ENCODE data around the gene COG5. TPM values are rescaled to one million over a fixed set of nuclear protein-coding genes. Genes with fewer than 3 reads are reported as not detected.

The COG5 gene
- polyA plus RNA-seq (2013, experiment 1 of 2; ENCODE audit: insufficient read length): 23.1 TPM
- polyA plus RNA-seq (2013, experiment 2 of 2; ENCODE audit: insufficient read length): 31.1 TPM

DNA sequence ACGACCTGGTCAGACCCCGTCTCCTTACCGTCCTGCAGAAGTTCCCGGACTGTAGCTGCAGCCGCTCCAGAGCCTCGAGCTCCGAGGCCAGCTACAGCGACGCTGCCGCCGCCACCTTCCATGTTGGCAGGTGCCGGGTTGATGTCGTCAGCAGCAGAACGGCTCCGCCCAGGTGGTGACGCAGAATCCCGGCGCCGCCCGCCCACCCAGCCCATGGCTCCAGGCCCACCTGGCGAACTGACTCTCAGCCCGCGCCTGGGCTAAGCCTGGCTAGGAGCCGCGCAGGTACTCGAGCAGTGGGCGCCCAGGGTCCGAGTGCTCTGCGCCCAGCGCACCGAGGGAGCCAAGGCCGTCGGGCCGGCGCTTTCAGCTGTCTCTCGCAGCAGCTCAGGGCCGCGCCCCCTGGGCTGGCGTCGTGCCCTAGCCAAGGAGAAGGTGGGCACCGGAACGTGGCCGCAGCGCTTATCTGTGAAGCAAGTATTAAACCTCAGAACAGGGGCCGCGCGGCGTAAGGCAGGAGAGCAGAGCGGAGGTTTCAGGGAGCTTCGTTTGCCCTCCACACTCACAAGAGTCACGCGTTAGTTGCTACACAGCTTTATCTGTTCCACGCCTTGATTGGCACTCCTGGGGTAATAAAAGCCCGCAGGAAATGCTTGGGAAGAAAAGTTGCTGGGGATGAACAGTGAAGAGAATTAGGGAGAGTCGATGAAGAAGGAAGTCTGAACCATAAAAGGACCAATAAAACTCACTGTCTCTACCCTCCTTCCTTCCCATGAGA is at the start of gene COG5, which contains the start of gene DUS4L:
Gene COG5 (minus strand): TSS at position 146 of the 778 bp plus-strand sequence. CDS start 24 bp downstream, at position 122.
Gene DUS4L (plus strand): TSS at position 197 of the 778 bp plus-strand sequence. CDS start 3,100 bp downstream, outside the sequence.
- peak; percentile 77 for DNase-seq

DNA sequence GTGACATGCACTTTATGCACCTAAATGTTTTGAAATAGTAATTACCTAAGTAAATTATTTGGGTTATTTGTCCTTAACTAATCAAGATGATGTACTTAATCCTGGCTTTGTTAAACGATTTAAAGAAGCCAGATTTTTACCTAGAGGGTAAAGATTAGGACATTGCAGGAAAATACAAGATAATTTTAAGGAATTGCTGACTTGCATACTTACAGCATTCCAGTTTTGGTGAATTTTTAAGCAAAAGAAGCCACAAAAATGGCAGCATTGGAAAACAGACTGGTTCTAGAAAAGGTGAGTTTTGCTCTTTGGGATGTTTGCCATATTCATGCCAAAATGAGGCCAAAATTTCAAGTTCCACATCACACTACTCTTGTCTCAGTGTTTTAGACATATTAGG is 49.7 kb upstream of the COG5 start:
- DNase-seq: no peak

DNA sequence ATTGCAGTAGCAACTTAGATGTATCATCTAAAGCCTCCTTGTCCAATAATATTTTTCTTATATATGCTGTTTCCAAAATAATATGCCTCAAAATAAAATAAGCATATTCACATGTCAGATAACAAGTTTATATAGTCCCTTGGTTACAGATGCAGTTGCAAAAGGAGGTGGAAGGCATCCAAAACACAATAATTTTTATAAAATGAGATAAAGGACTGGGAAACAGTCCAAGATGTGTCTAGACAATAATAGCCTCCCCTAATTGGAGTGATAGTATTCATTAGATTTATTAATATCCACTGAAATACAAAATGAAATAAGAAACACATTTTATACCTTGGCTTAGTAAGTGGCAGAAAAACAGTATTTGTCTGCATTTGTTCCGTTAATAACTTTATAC is 46.6 kb upstream of the COG5 start:
- DNase-seq: no peak

DNA sequence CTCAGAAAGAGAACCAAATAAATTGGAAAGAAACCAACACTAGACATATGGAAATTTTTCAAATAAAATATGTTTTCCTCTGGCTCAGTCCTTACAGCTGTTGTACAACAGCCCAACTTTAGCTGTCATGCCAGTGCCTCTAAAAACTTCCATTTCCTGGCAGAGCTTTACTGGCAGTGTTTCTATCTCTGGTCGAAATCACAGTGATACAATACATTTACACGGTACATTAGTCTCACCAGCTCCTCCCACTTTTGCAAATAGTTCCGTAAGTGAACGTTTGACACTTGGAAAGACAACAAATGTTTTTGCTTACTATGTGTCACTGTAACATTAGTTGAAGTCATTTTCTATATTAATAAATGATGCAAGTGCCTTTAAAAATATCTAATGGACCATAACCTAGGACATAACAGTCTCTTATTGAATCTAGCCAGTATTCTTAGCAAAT is 46.1 kb upstream of the COG5 start:
- no peak for DNase-seq

DNA sequence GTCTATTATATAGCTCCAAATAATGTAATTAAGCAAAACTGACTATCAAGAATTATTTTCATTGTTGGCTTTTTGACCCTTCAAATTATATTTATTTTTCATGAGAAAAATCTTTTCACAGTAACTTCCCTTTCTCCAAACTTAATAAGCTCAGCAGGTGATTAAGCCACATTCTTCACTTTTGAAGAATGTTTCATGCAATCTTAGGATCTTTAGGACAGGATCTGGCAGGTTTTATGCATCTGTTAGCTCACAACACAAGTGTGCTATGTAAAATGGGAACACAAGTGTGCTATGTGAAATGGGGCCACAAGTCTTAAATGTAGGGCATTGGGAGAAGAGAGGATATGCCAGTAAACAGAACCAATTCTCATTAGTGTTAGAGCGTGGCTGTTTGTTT is 42.6 kb upstream of the COG5 start:
- DNase-seq: no peak

DNA sequence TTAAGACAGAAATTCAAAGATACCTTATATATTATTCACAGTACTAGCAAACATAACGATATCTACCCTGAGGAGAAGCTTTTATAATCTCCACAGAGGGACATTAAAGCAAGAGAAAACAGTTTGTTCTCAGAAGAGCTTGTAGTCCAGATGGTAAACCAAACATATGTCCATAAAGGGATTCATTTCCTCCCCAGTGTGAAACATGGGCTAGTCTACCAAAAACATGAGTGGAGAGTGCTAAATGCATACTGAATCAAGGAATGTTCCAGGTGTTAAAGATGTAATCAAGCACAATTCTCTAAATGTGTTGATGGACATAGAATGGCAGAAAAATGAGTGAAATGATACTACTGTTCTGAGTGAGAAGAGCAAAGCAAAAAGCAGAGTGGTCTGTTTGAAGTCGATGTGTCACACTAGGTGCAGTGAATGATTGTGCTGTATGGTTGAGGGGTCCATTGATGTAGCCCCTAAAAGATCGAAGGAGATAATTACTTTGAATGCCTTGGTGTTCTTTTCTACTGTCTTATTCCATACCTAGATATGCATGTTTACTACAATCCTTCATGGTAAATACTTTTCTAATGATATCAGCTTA is 41.6 kb upstream of the COG5 start:
- DNase-seq: no peak

DNA sequence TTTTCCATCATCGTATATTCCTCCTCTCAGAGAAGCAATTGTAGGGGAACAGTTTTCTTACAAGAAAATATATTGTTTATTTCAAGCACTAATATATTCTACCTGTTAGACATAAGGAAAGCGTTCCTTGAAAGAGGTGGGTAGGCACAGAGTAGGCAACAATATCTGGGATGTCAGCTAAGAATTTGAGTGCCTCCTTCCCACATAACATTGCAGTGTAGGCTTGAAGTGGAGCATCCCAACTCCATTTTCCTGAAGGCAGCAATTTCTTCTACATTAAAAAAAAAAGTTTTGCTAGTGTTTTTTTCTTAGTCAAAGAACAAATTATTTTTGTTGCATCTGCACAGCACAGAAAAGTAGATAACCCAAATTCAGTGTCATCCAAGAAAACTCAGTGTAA is 37.1 kb upstream of the COG5 start:
- DNase-seq: no peak

DNA sequence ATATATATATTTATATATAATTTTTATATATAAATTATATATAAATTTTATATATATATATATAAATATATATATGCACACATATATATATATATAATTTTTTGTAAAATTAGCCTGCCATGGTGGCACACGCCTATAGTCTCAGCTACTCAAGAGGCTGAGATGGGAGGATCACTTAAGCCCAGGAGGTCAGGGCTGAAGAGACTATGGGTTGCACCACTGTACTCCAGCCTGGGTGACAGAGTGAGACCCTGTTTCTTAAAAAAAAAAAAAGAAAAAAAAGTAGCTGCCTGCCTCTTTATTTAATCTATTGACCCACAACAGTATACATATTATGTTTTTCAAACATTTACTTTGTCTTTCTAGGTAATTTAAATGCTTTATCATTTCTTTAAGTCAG is 35.5 kb upstream of the COG5 start:
- no peak for DNase-seq

DNA sequence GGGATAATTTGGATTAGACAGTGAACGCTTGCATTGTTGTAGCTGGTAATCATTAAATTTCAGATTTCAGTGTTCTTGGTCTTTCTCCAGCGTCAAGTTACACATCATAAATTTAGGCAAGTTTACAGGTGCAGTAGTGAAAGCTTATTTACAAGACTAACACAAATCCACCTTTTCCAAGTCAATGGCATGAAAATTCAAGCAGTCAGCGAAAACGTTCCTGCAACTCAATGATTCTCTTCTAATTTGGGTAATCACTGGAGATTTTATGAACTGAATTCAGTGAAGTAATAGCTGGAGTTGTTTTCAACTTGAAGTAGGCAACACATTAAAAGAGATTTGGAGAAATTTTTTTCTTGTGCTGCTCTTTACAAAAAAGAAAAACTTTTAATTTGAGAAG is 34.2 kb upstream of the COG5 start:
- DNase-seq: no peak

DNA sequence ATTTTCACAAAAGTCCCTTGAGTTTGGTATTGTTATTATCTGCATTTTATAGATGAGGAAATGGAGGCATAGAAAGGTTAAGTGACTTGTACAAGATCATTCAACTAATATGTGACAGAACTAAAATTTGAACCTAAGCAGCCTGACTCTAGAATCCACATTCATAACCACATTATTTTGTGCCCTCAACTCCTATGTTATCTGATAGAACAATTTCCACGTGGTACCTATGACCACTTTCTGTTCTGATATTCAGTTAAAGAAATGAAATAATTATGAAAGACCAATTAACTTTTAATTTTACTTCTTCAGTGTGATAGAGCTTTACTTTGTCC is 33.8 kb upstream of the COG5 start:
- no peak for DNase-seq

DNA sequence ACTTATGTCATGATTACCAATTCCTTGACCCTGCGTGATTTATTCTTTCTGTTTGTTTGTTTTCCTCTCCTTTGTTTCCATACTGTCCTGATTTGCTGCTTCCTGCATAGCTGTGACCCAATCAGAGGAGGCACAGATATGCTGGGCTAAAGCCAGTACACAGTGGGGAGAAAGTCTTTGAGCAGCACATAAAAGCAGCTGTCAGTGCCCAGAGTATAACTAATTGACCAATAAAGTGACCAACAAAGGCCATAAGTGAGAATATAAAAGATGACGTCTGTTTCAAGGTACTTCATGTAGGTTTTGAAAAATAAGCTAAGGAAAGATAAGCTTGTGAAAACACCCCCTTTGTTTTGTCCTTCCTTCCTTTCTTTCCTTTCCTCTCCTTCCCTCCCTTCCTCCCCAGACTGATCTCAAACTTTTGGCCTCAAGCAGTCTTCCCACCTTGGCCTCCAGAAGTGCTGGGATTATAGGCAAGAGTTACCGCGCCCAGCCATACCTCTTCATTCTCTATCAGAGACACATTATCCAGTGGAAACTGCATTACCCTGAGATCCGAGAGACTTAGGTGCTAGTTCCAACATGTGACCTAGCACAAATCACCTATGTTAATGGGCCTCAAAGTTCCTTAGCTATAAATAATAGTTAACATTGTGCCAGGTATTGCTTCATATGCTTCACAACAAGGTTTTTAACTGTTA is 33.3 kb upstream of the COG5 start:
- no peak for DNase-seq

DNA sequence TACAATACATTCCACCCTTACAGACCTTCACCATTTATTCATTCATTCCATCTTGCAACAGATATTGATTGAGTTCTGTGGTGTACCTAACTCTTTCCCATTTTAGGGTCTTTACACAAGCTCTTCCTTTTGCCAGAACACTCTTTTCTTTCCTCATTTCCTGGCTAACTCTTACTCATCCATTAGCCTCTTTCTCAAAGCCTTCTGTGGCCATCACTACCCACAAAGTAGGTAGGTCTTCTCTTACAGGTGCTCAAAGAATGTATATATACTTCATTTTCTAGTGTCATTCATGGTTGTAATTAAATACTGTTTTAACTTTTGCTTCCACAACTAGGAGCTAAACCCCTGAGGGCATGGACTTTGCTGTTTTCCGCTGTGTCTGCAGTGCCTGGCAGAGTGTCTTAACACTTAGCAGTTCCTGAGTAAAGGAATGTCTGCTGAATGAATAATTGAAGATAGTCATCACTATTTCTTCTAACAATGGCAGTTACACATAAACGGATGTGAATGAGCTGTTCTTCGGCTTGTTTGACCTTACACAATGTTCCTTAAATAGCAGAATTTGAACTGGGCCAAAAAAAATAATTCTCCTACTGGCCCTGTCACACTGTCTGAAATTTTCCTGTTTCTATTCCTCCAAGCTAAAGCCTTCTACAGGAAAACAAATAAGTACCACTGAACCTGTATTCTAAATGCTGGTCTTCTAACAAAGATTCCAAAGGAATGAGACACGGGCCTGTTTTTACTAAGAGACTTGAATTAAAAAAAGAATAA is 31.4 kb upstream of the COG5 start:
- peak; percentile 95 for DNase-seq

DNA sequence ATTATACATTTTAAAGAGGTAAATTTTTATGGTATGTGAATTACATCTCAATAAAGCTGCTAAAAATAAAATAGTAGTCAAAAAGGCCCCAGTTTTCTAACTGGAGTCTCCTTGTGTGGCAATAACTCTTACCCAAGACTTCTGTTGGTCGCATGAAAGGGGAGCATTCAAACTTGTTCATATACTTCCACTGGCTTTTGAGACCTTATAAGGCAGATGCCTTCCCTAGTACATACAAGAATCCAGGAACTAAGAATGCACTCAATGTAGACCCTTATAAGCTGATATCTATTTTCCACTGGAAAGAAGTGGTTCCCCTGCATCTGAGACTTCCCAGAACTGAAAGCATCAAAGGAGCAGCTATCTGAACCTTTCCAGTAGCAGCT is 29.3 kb upstream of the COG5 start:
- no peak for DNase-seq

DNA sequence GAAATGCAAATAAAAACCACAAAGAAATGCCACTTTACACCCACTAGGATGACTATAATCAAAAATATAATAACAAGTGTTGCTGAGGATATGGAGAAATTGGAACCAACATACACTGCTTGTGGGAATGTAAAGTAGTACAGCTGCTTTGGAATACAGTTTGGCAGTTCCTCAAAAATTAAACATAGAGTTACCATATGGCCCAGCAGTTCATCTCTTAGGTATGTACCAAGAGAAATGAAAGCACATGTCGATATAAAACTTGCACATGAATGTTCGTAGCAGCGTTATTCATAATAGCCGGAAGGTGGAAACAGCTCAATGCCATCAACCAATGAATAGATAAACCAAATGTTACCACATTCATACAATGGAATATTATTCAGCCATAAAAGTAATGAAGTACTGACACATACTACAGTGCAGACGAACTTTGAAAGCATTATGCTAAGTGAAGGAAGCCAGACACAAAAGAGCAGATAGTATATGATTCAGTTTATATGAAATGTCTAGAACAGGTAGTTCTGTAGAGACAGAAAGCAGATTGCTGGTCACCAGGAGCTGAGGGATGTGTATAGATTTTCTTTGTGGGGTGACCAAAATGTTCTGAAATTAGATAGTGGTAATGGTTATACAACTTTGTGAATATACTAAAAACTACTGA is 28.8 kb upstream of the COG5 start:
- DNase-seq: peak; percentile 69

DNA sequence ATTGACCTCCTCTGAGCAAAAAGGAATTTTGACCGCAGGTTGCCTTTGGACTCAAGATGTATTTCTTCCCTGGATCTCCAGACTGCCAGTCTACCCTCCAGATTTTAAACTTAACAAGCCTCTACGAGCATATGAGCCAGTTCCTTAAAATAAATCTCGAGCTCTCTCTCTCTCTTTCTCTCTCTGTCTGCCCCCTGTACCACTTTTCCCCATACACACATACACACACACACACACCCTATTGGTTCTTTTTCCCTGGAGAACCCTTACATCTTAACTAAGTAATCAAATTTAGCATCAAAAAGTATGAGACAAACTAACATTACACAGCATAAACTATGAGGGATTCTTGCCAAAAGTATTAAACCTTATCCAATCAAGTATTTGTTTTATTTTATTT is 27.7 kb upstream of the COG5 start:
- DNase-seq: no peak

DNA sequence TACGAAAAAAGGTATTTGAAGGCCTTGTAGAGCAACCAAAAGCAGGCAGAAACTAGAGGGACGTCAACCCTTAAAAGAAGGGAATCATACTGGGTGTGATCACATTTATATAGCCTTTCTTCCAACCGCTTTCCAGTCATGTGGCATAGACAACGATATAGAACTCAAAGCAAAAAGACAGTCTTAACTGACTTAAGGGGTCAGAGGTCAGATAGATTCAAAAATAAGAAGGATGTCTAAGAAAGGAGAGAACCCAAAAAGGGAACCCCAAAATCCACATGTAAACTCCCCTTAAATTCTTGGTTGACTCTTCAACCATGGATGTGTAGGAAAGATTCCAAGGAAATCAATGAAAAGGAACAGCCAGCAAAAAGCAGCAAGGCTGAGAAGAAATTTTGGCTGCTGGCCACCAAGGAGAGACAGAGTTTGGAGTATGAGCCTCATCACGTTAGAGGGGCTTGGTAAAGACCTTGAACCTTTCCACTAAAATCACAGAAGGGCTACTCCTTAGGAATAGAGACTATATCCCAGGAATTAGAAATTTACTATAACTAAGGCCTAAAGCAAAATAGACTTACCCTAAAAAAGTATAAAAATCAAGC is 24.9 kb upstream of the COG5 start:
- no peak for DNase-seq

DNA sequence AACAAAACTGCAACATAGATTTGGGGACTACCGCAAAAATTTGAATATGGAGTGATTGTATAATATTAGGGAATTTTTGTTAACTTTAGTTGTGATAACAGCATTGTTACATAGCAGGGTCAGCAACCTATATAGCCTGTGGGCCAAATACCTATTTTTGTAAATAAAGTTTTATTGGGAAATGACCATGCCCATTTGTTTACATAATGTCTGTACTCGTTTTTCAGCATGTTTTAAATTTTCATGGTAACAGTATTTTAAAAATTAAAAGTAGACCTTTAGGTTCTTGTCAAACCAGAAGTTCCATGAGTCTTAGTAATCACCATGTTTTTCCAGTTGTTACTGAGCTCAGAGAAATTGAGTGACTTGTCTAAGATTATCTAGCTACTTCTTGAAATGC is 21.0 kb upstream of the COG5 start:
- no peak for DNase-seq

DNA sequence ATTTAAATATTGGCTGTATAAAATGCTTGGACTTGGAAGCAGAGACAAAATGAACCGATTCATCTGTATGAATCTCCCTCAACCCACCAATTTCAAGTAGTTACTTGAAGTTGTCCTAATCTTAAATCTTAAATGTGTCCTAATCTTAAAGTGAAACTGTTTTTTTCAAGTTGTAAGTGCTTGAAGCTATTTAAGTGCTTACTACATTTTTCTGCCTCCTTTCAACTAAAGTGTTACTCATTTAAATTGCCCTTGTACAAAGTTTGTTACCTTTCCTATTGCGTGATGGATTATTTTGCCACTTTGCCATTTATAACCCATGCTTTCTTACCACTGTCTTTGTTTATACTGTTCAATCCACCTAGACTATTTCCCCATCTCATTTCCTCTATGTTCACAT is 19.2 kb upstream of the COG5 start:
- no peak for DNase-seq

DNA sequence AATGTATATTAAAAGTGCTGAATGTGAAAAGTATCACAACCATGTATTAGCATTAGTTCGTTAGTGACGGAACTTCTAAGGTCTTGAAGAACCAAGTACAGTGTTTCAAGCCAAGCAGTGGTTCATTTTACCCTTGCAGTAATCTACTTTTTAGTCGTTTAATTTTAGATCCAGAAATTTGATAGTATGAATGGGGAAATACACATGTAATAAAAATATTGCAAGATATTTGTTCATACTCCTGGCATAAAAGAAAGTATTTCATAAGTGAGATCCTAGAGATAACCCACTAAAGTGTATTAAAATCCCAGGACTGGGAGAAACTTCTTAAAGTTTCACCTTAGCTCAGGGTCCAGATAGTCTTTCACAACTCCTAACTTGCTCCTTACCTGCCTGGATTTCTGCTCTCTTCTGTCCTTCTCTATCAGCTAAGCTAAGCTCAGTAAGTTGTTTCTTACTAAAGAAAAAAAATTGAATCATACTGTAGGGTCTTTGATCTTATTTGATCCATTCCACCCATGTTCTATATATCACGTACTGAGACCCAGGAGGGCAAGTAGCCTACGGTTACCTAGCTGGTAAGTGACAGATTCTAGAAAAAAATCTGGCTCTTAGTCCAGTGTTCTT is 17.8 kb upstream of the COG5 start:
- DNase-seq: no peak

DNA sequence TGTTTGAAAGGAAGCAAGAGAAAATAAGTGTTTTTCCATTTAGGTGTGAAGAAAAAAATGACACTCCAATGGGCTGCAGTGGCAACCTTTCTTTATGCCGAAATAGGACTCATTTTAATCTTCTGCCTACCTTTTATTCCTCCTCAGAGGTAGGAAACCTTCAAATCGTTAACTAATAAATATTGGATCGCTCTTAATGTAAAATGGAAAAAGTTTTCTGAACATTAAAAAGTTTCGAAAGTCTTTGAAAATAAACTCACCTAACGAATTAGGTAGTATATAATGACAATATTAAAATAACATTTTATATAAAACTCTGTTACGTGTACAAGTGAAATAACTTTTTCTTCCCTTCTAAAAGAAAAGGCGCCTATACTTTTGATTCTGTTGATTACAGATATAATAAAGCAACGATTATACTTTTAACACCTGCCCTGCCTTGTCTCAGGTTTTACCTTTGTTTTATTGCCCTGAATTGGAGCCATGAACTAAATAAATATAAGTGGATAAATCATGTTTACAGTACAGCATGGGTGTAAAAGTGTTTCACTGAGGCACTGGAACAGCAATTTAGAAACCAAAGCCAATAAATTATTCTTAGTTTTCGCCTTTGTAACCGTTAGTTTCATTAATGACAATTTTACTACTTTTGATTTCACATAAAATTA is 17.1 kb upstream of the COG5 start:
- no peak for DNase-seq
